GM10266 (cell line): ENCODE measurements around the gene CD28.
"Not testable (repeated sequence)": the region's sequence is repeated elsewhere in the genome, so short reads cannot be mapped to it uniquely, and the experiment has no call there.

Source experiments
- DNase-seq: peaks from one replicate; pipeline ENCODE4 v3.0.0; 2012; ENCODE audit errors: extremely low spot score
- TF ChIP-seq, protein P1 (sequence below): IDR thresholded peaks from 2 replicates; pipeline ENCODE4 v1.5.1; 2012; ENCODE audit warnings: mild to moderate bottlenecking, low read depth; ENCODE audit not compliant: control insufficient read depth, insufficient read depth; ENCODE audit errors: missing control alignments

Gene CD28

DNA sequence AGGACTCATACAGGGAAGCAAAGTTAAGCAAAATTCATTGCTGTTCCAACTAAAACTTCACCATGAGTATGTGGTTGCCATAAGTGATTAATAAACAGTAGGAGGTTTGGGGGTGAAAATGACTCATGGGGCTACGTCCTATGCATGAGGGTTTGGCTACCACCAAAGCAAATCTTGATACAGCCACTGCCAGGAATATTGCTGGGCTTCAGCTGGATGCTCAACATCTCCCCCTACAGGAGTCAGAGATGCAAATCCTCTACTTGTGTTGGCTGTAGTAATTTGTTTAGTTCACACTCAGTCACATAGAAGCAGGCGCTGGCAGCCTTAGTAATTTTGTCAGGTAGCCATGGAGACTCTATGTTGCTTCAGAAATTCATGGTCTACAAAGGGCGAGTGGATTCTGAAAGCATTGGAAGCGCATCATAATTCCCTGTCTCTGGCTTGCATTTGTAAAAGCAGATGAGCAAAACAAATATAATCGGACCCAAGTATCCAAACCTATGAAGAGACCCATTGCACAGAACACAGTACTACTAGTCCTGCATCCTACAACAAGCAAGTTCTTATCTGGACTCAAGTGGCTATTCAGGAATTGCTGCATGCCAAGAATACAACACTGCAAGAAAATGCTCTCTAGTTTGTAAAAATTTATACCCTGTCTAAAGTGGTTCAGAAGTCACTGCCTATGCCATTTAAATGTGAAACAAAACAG, 76.0 kb downstream of the CD28 start:
- TF ChIP-seq, protein P1, sequence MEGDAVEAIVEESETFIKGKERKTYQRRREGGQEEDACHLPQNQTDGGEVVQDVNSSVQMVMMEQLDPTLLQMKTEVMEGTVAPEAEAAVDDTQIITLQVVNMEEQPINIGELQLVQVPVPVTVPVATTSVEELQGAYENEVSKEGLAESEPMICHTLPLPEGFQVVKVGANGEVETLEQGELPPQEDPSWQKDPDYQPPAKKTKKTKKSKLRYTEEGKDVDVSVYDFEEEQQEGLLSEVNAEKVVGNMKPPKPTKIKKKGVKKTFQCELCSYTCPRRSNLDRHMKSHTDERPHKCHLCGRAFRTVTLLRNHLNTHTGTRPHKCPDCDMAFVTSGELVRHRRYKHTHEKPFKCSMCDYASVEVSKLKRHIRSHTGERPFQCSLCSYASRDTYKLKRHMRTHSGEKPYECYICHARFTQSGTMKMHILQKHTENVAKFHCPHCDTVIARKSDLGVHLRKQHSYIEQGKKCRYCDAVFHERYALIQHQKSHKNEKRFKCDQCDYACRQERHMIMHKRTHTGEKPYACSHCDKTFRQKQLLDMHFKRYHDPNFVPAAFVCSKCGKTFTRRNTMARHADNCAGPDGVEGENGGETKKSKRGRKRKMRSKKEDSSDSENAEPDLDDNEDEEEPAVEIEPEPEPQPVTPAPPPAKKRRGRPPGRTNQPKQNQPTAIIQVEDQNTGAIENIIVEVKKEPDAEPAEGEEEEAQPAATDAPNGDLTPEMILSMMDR = peak; percentile 81
- peak; percentile 63 for DNase-seq

DNA sequence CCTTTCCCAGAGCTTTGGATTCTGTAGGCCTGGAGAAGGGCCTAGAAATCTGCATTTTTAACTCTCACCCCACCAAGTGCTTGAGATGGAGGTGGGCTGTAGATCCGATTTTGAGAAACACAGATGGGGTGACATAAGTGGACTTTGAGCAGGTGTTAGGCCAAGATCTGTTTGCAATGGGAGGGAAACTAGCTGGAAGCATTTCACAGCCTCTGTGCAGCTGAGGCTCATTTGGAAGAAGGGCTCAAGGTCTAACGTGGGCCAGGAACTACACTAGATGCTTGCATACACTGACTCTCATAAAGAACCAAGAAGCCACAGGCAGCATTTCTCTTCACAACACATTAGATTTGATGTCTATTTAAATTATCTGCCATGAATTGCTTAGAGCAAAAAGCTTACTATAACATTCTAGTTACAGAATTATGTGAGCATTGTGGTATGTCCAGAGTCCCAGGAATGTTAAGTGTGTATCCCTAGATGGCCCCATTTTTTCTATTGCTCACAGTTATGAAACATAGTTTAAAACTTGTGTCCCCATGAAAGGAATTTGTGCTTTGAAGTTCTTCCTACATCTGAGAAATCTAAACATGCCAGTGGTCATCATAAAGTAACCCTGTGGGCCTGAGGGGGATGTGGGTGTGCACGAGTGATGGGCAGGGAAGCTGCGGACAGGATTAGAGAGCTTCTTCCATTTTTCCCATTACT, 77.2 kb downstream of the CD28 start:
- DNase-seq = no peak
- TF ChIP-seq, protein P1 = no peak

DNA sequence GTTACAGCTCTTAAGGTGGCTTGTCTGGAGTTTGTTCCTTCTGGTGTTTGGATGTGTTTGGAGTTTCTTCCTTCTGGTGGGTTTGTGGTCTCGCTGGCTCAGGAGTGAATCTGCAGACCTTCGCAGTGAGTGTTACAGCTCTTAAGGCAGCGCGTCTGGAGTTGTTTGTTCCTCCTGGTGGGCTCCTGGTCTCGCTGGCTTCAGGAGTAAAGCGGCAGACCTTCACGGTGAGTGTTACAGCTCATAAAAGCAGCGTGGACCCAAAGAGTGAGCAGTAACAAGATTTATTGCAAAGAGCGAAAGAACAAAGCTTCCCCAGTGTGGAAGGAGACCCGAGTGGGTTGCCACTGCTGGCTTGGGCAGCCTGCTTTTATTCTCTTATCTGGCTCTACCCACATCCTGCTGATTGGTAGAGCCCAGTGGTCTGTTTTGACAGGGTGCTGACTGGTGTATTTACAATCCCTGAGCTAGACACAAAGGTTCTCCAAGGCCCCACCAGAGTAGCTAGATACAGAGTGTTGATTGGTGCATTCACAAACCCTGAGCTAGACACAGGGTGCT, 78.4 kb downstream of the CD28 start:
- DNase-seq = not testable (repeated sequence)

DNA sequence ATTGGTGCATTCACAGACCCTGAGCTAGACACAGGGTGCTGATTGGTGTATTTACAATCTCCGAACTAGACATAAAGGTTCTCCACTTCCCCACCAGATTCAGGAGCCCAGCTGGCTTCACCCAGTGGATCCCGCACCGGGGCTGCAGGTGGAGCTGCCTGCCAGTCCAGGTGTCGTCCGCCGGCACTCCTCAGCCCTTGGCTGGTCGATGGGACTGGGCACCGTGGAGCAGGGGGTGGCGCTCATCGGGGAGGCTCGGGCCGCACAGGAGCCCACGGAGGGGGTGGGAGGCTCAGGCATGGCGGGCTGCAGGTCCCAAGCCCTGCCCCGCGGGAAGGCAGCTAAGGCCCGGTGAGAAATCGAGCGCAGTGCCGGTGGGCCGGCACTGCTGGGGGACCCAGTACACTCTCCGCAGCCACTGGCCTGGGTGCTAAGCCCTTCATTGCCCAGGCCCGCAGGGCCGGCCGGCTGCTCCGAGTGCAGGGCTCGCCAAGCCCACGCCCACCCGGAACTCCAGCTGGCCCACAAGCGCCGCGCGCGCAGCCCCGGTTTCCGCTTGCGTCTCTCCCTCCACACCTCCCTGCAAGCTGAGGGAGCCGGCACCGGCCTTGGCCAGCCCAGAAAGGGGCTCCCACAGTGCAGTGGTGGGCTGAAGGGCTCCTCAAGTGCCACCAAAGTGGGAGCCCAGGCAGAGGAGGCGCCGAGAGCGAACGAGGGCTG, 79.1 kb downstream of the CD28 start:
- not testable (repeated sequence) for DNase-seq

DNA sequence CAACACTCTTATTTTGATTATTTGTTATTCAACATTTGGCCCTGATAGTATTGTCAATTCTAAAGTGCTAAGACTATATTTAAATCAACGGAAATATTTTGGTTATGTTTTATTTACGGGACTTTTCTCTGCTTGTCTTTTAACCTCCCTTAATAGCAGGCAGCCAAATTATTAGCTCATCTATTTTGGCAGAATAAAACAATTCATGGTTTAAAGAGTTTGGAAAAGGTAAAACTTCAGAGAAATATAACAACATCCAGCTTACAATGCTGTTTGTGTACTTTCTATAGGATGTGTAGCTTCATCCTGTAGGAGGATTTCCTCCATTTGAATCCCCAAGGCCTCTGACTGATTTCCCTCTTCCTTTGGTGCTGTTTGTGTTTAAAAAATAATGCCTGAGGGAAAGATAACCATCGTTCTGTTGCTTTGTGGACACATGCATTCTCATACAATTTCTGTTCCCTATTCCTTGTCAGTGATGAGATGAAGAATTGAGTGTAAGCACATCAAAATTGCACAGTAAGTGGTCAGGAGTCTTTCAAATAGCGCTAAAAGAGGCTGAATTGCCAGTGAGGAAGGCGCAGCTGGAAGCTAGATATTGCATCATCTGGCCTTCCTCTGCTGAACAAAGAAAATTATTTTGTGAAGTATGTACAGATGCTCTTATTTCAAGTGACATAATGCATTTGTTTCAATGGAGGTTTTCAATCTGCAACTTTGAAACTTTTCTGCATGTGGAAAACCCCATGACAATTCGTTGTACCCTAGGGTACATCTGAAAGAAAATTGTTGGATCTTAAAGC, 80.3 kb downstream of the CD28 start:
- no peak for DNase-seq
- TF ChIP-seq, protein P1 = no peak

DNA sequence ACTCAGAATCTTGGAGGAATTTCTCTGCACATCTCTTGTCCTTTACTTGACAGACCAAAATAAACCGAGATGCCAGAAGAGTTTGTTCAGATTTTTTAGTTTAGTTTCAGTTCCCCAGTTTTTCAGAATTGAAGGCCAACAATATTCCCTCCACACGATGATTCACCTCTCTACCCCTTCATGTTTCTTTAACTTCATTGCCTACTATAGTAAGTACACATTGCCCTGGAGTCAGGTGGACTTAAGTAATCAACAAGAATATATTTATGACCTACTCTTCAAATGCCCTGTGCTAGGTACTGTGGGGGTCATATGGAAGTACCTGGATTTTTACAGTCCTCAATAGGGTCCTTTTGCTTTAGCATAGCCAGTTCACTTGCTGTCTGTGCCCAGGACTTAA, 81.5 kb downstream of the CD28 start:
- TF ChIP-seq, protein P1 = no peak
- DNase-seq = no peak
